ENCODE data around the gene DAAM1.

DNA sequence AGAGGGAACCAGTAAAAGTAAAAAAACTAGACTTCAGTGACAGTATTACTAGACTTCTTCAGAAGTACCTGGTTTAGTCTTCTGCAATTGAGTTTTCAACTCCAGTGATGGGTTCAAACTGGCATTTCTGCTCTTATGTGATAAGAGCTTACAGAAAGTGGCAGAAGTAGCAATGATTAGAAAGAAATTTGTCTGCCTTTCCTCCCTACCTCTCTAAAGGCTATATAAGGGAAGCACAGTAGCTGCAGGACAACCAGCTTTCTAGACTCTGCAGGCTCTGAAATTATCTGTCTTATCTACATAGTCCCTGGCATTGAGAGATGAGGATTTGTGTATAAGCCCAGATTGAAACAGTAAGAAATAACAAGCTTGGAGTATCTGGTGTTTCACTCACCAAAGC, 107.5 kb downstream of the DAAM1 start:
- no peak for TF ChIP-seq RARB (CRISPR knock-in tag; IDR thresholded peaks at IDR 0.05)
- no peak for TF ChIP-seq ISL1 (CRISPR knock-in tag; IDR thresholded peaks at IDR 0.05)

All from SK-N-SH treated with all-trans-retinoic acid at 6 μM for 48 hours (cell line).